Mesothelial cell of epicardium (in vitro differentiated cells): ENCODE measurements around the gene CPT1A. TPM values are rescaled to one million over a fixed set of nuclear protein-coding genes. Genes with fewer than 3 reads are reported as not detected.

Source experiments
- DNase-seq, 2 experiments: peaks; one replicate each; pipeline ENCODE4 v3.0.0; 2021; ENCODE audit warnings: low spot score in 2 of 2; ENCODE audit not compliant: unreplicated experiment in 2 of 2
- H3K27ac Mint-ChIP-seq: 2 replicates; pipeline ENCODE4 v1.8.0; 2021; ENCODE audit warnings: mixed read lengths
- H3K27me3 Mint-ChIP-seq: 2 replicates; pipeline ENCODE4 v1.8.0; 2021; ENCODE audit warnings: low read depth, mixed read lengths
- H3K36me3 Mint-ChIP-seq: 2 replicates; pipeline ENCODE4 v1.8.0; 2021; ENCODE audit warnings: mixed read lengths
- H3K4me1 Mint-ChIP-seq: 2 replicates; pipeline ENCODE4 v1.8.0; 2021; ENCODE audit warnings: mixed read lengths
- H3K4me3 Mint-ChIP-seq: 2 replicates; pipeline ENCODE4 v1.8.0; 2021; ENCODE audit warnings: mild to moderate bottlenecking, moderate library complexity, mixed read lengths
- H3K9me3 Mint-ChIP-seq: 2 replicates; pipeline ENCODE4 v1.8.0; 2021; ENCODE audit warnings: mixed read lengths
- total RNA-seq: library from RNA; stranded (reverse); gene quantifications from 3 replicates; pipeline ENCODE4 v1.2.1, GENCODE V29; 2021
- TF ChIP-seq, protein P1 (sequence below): fragments of 200-600 bp; sonication (generic); IDR thresholded peaks from one replicate; pipeline ENCODE4 v1.5.0; 2021; ENCODE audit warnings: antibody characterized with exemption; ENCODE audit not compliant: unreplicated experiment

The CPT1A gene
- total RNA-seq, 1 donor from 2014 or later: 2.6 TPM

DNA sequence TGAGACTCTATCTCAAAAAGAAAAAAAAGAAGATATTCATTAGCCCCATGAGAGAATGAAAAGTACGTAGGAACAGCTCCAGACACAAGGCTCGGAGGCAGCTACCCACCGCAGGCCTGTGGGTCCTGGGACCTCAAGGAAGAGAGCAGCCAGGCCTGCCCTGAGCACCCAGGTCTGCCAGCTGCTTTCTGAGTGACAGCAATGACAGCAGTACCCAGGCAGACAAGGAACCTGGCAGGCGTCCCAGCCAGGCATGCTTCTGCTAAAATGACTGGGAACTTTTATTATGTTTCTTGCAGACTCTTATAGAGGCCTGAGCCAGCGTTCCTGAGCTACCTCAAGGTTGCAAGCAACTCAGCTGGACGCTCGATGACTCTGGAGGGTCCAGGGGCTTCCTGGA is 31.6 kb downstream of the CPT1A start:
- no peaks in the 10 kb centered on the region for H3K27me3 Mint-ChIP-seq
- no peak for DNase-seq
- H3K27ac Mint-ChIP-seq: no peak overlapping the region
- no peak overlapping the region for H3K4me3 Mint-ChIP-seq
- H3K4me1 Mint-ChIP-seq: no peaks in the 10 kb centered on the region
- no peaks in the 10 kb centered on the region for H3K36me3 Mint-ChIP-seq
- no peaks in the 10 kb centered on the region for H3K9me3 Mint-ChIP-seq
- TF ChIP-seq, protein P1, sequence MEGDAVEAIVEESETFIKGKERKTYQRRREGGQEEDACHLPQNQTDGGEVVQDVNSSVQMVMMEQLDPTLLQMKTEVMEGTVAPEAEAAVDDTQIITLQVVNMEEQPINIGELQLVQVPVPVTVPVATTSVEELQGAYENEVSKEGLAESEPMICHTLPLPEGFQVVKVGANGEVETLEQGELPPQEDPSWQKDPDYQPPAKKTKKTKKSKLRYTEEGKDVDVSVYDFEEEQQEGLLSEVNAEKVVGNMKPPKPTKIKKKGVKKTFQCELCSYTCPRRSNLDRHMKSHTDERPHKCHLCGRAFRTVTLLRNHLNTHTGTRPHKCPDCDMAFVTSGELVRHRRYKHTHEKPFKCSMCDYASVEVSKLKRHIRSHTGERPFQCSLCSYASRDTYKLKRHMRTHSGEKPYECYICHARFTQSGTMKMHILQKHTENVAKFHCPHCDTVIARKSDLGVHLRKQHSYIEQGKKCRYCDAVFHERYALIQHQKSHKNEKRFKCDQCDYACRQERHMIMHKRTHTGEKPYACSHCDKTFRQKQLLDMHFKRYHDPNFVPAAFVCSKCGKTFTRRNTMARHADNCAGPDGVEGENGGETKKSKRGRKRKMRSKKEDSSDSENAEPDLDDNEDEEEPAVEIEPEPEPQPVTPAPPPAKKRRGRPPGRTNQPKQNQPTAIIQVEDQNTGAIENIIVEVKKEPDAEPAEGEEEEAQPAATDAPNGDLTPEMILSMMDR: no peak

DNA sequence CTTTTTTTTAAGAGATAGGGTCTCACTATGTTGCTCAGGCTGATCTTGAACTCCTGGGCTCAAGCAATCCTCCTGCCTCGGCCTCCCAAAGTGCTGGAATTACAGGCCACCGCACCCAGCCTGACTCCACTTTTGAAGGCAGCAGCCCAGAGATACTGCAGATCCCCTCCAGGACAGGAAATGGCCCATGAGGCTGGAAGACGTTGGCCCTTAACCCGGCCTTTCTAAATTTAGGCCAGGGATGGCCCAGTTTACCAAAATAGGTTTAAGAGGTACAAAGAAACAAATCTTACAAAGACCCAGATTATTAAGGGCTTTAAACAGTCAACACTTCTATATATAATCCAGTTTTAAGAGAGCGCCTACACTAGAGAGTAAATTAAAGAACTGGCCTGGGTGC is 32.2 kb downstream of the CPT1A start:
- no peaks in the 10 kb centered on the region for H3K27me3 Mint-ChIP-seq
- H3K27ac Mint-ChIP-seq: no peak overlapping the region
- no peaks in the 10 kb centered on the region for H3K9me3 Mint-ChIP-seq
- H3K36me3 Mint-ChIP-seq: no peaks in the 10 kb centered on the region
- DNase-seq: no peak
- no peaks in the 10 kb centered on the region for H3K4me1 Mint-ChIP-seq
- H3K4me3 Mint-ChIP-seq: no peak overlapping the region
- TF ChIP-seq, protein P1: no peak

DNA sequence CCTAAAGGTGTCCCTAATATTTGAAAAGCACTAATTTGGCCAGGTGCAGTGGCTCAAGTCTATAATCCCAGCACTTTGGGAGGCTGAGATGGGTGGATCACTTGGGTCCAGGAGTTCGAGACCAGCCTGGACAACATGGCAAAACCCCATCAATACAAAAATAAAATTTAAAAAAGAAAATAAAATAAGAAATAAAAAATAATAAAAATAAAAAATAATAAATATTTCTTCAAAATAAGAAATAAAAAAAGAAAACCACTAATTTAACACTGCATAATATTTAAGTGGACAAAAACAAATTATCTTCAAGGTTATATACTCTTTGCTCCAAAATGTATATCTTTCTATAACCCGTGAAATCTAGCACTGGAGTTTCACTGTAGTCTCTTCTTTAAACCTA is 32.9 kb downstream of the CPT1A start:
- Mint-ChIP-seq H3K36me3 (no peaks in the 10 kb centered on the region), H3K9me3 (no peaks in the 10 kb centered on the region), H3K4me3 (no peak overlapping the region), H3K27me3 (no peaks in the 10 kb centered on the region), H3K4me1 (no peaks in the 10 kb centered on the region), H3K27ac (no peak overlapping the region)
- DNase-seq: no peak
- TF ChIP-seq, protein P1: no peak

DNA sequence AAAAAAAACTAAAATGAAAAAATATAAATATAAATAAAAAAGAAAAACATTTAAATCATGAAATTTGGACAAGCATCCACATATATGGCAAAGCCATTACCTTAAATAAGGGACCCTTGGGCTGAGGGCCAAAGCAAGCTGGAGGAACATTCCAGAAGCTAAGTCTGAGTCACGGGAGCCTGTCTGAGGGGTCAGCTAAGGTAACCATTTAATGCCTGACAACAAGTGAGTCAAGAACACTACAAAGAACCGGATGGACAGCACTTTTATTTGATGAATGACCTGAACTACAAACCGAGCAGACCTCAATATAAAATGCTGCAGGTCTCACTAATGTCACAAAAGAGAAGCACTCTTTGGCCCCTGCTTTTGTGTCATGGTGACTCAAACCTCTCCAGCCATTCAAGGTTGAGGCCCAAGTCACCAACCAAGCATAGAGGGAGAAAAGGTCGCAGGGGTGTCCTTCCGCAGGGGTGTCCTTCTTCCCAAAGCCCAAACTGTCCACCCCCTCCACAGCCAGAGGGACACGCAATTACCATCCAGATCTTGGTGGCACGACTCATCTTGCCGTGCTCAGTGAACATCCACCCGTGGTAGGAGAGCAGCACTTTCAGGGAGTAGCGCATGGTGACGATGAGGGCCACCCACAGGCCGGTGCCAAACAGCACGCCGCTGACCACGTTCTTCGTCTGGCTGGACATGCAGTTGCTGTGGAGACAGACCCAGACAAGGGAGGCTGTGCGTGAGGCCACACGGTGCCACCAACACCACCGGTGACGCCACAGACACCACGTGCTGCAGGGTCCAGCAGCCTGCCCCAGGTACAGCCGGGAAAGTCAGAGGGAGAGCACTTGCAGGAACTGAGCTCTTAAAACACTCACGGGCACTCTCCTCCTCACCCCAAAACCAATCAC is 34.5 kb downstream of the CPT1A start:
- H3K4me3 Mint-ChIP-seq: no peak overlapping the region
- no peaks in the 10 kb centered on the region for H3K36me3 Mint-ChIP-seq
- H3K27ac Mint-ChIP-seq: no peak overlapping the region
- H3K27me3 Mint-ChIP-seq: no peaks in the 10 kb centered on the region
- DNase-seq: no peak
- TF ChIP-seq, protein P1: no peak
- no peaks in the 10 kb centered on the region for H3K9me3 Mint-ChIP-seq
- H3K4me1 Mint-ChIP-seq: no peaks in the 10 kb centered on the region

DNA sequence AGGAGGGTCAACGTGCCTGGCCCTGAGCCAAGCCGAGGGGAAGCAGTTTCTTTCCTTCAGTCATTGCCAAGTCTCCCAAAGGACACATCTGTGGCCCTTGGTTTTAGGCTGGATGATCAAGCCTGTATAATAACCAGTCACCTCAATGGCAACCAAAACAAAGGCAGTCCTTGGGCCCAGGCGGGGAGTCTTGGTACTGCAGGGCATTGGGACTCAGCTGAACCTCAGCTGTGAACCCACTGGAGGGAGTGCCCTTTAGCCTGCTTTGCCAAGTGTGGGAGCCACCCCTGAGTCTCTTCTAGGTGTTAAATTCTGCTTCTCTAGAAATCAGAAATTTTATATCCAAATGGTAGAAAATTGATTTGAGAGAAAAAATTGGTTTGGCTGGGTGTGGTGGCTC is 36.9 kb downstream of the CPT1A start:
- no peaks in the 10 kb centered on the region for H3K9me3 Mint-ChIP-seq
- no peaks in the 10 kb centered on the region for H3K36me3 Mint-ChIP-seq

More for the DNA sequence above, 36.9 kb downstream of the CPT1A start:
- Mint-ChIP-seq H3K27me3 (no peaks in the 10 kb centered on the region), H3K4me1 (no peaks in the 10 kb centered on the region), H3K4me3 (no peak overlapping the region), H3K27ac (no peak overlapping the region)
- TF ChIP-seq, protein P1: no peak
- no peak for DNase-seq
